ENCODE results near the gene FOSL2. TPM values are rescaled to one million over a fixed set of nuclear protein-coding genes. Genes with fewer than 3 reads are reported as not detected.

Gene FOSL2
- total RNA-seq, 1 donor from 2014 or later = 185 TPM

DNA sequence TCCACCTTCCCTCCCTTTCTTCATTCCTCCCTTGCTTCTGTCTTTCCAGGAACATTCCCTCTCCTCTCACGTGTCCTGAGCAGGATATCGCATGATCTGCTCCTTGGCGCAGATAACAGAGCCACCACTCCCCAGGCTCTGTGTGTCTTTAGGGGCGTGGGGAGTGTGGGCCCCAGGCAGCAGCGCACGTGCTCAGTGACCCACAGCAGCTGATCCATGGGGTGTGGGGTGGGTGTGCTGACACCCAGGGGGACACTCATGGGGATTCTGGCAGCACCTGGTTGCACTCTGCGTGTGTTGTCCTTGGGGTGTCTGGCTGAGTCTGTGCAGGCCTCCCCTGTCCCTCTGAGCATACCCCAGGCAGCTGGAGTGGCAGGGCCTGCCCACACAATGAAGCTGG, 9.9 kb upstream of the FOSL2 start:
- intact Hi-C loops (cut with DNase I) = no loop called here
- no peak overlapping the region for H3K27ac ChIP-seq
- H3K4me1 ChIP-seq = no peaks in the 10 kb centered on the region
- no peaks in the 10 kb centered on the region for H3K9me3 ChIP-seq
- H3K4me3 ChIP-seq = no peak overlapping the region
- H3K27me3 ChIP-seq = no peaks in the 10 kb centered on the region
- no peak for DNase-seq (ENCODE audit: low spot score in 2 of 2)
- H3K36me3 ChIP-seq = no peaks in the 10 kb centered on the region
- TF ChIP-seq, protein P1, sequence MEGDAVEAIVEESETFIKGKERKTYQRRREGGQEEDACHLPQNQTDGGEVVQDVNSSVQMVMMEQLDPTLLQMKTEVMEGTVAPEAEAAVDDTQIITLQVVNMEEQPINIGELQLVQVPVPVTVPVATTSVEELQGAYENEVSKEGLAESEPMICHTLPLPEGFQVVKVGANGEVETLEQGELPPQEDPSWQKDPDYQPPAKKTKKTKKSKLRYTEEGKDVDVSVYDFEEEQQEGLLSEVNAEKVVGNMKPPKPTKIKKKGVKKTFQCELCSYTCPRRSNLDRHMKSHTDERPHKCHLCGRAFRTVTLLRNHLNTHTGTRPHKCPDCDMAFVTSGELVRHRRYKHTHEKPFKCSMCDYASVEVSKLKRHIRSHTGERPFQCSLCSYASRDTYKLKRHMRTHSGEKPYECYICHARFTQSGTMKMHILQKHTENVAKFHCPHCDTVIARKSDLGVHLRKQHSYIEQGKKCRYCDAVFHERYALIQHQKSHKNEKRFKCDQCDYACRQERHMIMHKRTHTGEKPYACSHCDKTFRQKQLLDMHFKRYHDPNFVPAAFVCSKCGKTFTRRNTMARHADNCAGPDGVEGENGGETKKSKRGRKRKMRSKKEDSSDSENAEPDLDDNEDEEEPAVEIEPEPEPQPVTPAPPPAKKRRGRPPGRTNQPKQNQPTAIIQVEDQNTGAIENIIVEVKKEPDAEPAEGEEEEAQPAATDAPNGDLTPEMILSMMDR (IDR thresholded peaks at IDR 0.05) = no peak

DNA sequence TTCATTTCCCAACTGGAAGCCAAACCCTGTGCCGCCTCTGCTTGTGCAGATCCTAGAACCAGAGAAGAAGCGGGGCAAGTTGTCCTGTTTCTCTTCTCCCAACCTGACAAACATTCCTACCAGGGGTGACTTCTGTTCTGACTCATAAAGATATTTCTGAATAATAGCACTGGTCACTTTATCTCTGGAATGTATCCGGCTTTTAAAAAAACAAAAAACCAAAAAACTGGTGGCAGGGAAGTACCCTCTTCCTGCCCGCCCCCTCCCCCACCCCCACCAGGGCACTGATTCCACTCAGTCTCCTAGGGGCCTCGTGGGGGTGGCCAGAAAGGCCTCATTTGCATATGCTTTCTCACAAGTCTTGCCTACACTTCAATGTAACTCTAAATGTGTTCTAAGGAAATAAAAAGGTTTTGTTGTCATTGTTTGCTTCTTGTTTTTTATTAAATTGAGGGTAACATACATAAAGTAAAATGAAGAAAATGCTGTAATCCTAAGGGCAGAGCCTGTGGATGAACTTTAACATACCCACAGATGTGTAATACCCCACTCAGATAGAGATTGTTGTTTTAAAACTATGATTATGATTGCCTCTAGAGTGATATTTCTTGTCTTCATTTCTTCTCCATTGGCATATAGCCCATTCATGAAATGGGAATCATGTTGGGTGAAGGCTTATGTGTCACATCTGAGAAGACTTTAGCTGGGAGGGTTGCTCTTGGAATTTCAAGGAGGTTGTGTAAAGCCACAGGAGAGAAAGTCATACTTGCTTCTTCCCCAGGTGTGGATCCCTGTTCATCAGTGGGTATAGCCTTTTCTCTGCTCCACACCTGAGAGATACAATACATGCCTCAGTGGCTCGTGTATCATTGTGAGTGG, 5.3 kb upstream of the FOSL2 start:
- Histone ChIP-seq H3K4me1 (peaks cover 0 to 8% of the 10 kb centered on the region in 2 donors), H3K36me3 (no peaks in the 10 kb centered on the region), H3K27me3 (no peaks in the 10 kb centered on the region), H3K9me3 (no peaks in the 10 kb centered on the region), H3K4me3 (no peak overlapping the region), H3K27ac (peak overlapping the region; percentile 14 to 43)
- intact Hi-C loops (cut with DNase I) = loop anchor here (1.0 kb wide), 1 partner anchor 31 kb away; no protein-coding TSS in a partner anchor
- TF ChIP-seq, protein P1 (IDR thresholded peaks at IDR 0.05) = no peak
- DNase-seq (ENCODE audit: low spot score in 2 of 2) = no peak

DNA sequence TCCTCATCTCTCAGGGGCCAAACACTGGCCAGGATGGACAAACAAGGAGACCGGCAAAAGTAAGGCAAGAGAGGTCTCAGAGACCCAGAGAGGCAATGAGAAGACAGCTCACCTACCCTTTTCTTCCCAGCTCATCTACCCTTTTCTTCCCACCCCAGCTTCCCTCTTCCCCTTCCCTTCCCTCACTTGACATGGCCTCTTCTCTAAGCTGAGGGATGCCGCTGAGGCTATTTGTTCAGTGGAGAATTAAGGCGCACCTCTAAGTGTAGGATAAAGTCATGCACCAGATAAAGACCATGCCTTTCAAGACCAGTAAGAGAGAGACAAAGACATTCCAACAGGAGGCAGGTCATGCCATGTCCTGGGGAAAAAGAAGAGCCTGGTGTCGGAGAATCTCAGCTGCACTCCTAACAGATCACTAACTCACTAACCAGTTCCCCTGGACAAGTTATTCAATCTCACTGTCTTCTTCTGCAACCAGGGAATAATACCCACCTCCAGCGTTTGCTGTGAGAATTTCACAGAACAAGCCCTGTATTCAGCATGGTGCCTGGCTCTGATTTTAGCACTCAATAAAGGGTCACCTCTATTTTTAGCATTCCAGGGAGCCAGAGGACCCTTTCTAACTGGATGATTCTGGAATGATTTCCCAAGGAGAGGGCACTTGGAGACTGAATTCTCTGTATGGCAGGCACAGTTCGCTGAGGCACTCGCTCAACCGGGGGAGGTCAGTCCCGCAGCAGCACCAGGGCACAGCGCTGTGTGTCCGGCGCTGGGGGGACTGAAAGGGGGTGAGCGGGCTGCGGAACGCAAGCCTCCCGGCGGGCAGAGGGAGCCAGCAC, 3.0 kb upstream of the FOSL2 start:
- no peaks in the 10 kb centered on the region for H3K27me3 ChIP-seq
- peaks cover 0 to 8% of the 10 kb centered on the region in 2 donors for H3K4me1 ChIP-seq
- DNase-seq (ENCODE audit: low spot score in 2 of 2) = no peak
- H3K9me3 ChIP-seq = no peaks in the 10 kb centered on the region
- TF ChIP-seq, protein P1 (IDR thresholded peaks at IDR 0.05) = peak in 1 of 3 experiments; percentile 23
- intact Hi-C loops (cut with DNase I) = loop anchor here (1.0 to 10.0 kb wide), 5 partner anchors 103 to 435 kb away; partner anchors contain the start of gene PPP1CB
- H3K4me3 ChIP-seq = peak overlapping the region; percentile 81 to 96
- H3K36me3 ChIP-seq = peaks cover 4 to 5% of the 10 kb centered on the region in 2 donors
- peak overlapping the region; percentile 99 to 100 for H3K27ac ChIP-seq

DNA sequence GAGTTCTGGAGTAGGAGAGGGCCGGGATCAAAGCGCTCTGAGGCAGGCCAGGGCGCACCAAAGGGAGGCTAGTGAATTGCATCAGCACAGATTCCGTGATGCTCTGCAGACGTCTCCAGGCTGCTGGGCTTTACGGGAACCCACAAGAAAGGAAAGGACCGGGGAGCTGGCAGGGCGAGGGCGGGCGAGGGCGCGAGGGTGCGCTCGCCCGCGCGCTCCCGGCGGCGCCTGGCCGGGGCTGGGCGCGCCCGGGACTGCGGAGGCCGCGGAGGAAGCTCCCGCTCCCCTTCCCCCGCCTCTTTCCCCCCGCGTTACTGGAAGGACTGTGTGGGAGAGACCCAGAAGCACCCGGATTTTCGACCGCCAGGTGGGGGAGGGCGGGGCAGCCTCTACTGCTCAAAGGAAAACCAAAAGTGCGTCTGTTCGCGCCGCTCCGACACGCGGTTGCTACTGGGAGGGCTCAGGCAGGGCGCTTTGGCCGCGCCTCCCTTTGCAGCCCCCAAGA, 2.4 kb upstream of the FOSL2 start:
- H3K4me1 ChIP-seq = peaks cover 0 to 8% of the 10 kb centered on the region in 2 donors
- intact Hi-C loops (cut with DNase I) = loop anchor here (1.0 to 10.0 kb wide), 5 partner anchors 103 to 436 kb away; partner anchors contain the start of gene PPP1CB
- H3K4me3 ChIP-seq = peak overlapping the region; percentile 81 to 96
- H3K27me3 ChIP-seq = no peaks in the 10 kb centered on the region
- H3K9me3 ChIP-seq = no peaks in the 10 kb centered on the region
- DNase-seq (ENCODE audit: low spot score in 2 of 2) = peak; percentile 66 to 95
- TF ChIP-seq, protein P1 (IDR thresholded peaks at IDR 0.05) = peak in 2 of 3 experiments; percentile 4 to 39
- peaks cover 4 to 8% of the 10 kb centered on the region in 2 donors for H3K36me3 ChIP-seq
- peak overlapping the region; percentile 99 to 100 for H3K27ac ChIP-seq

Data from ascending aorta (tissue), 2 donors.